H1 (cell line): ENCODE results near the gene ZMIZ1. TPM values are rescaled to one million over a fixed set of nuclear protein-coding genes. Genes with fewer than 3 reads are reported as not detected.
A peak's percentile ranks its signal among the peaks of the same experiment; 100 is the strongest.

ENCODE experiments used
- CTCF ChIA-PET: fragments of 300-600 bp; sonication (Branson Sonifier 250); formaldehyde crosslinking; loops from one replicate; lab custom pipeline; 2021; ENCODE audit not compliant: partially characterized antibody; lab: Charles Lee
- POLR2A ChIA-PET: fragments of 300-600 bp; sonication (Branson Sonifier 250); formaldehyde crosslinking; loops from one replicate; lab custom pipeline; 2021; ENCODE audit warnings: inconsistent platforms; ENCODE audit not compliant: partially characterized antibody; lab: Charles Lee
- DNase-seq, 2 experiments: peaks; one replicate each; pipeline versions ENCODE4 v3.0.0 to v3.0.0-alpha.2; 2010 to 2022; ENCODE audit warnings: low spot score in 2 of 2, low read depth in 1 of 2, mixed read lengths in 1 of 2
- FAIRE-seq: peaks from 2 replicates; lab custom pipeline; 2011; peaks lifted over from hg19 to GRCh38; lab: Jason Lieb, UNC
- H2AFZ ChIP-seq: 2 replicates; pipeline ENCODE4 v1.8.1; 2012; ENCODE audit warnings: low read length, inconsistent platforms
- H2AK5ac ChIP-seq: 2 replicates; pipeline ENCODE4 v1.6.1; 2013; ENCODE audit warnings: low read depth, low read length
- H2BK120ac ChIP-seq: replicated peaks from 2 replicates; pipeline ENCODE3; 2013; ENCODE audit warnings: low read depth, low read length, inconsistent platforms
- H2BK12ac ChIP-seq: 2 replicates; pipeline ENCODE4 v1.6.1; 2013; ENCODE audit warnings: low read depth, low read length
- H2BK15ac ChIP-seq: 2 replicates; pipeline ENCODE4 v1.6.1; 2013; ENCODE audit warnings: low read length
- H2BK20ac ChIP-seq: 2 replicates; pipeline ENCODE4 v1.6.1; 2013; ENCODE audit warnings: low read length
- H2BK5ac ChIP-seq: 2 replicates; pipeline ENCODE4 v1.6.1; 2013; ENCODE audit warnings: low read depth, low read length
- H3K14ac ChIP-seq: 2 replicates; pipeline ENCODE4 v1.6.1; 2013; ENCODE audit warnings: inconsistent platforms; ENCODE audit not compliant: insufficient read length
- H3K18ac ChIP-seq: 2 replicates; pipeline ENCODE4 v1.6.1; 2013; ENCODE audit warnings: low read length; ENCODE audit errors: extremely low read depth
- H3K23ac ChIP-seq: 2 replicates; pipeline ENCODE4 v1.6.1; 2013; ENCODE audit warnings: inconsistent platforms; ENCODE audit not compliant: insufficient read length
- H3K23me2 ChIP-seq: 2 replicates; pipeline ENCODE4 v1.6.1; 2013; ENCODE audit warnings: low read depth, low read length
- H3K27ac ChIP-seq: 2 replicates; pipeline ENCODE4 v1.6.1; 2011; ENCODE audit warnings: low read depth, low read length, inconsistent platforms
- H3K27me3 ChIP-seq, 4 experiments: replicated peaks in 1 of 4; 1 replicate in 1 of 4; 2 replicates in 3 of 4; pipeline versions ENCODE4 v1.6.1 to v1.8.1; 2011 to 2013; ENCODE audit warnings: low read length in 3 of 4, mild to moderate bottlenecking in 3 of 4, inconsistent platforms in 2 of 4, mixed read lengths in 2 of 4, moderate library complexity in 1 of 4; ENCODE audit not compliant: control insufficient read depth in 3 of 4, insufficient read depth in 3 of 4; ENCODE audit errors: extremely low read depth in 1 of 4
- H3K36me3 ChIP-seq, 4 experiments: 2 replicates each; pipeline versions ENCODE4 v1.6.1 to v1.8.1; 2011 to 2013; ENCODE audit warnings: mild to moderate bottlenecking in 4 of 4, low read length in 3 of 4, moderate library complexity in 2 of 4, control low read depth in 1 of 4, inconsistent platforms in 1 of 4; ENCODE audit not compliant: insufficient read depth in 4 of 4, control insufficient read depth in 2 of 4
- H3K4ac ChIP-seq: replicated peaks from 2 replicates; pipeline ENCODE3; 2013; ENCODE audit warnings: low read length, low read depth, mixed read lengths, inconsistent platforms; ENCODE audit not compliant: insufficient read length
- H3K4me1 ChIP-seq, 4 experiments: replicated peaks in 1 of 4; 1 replicate in 1 of 4; 2 replicates in 3 of 4; pipeline versions ENCODE4 v1.6.1 to v1.8.1; 2011 to 2013; ENCODE audit warnings: low read length in 3 of 4, inconsistent platforms in 2 of 4, mixed read lengths in 1 of 4; ENCODE audit not compliant: insufficient read depth in 4 of 4, control insufficient read depth in 3 of 4
- H3K4me2 ChIP-seq, 2 experiments: 2 replicates each; pipeline versions ENCODE4 v1.6.1 to v1.8.1; 2011 to 2013; ENCODE audit warnings: low read depth in 2 of 2, low read length in 2 of 2, control low read depth in 1 of 2, inconsistent platforms in 1 of 2, mild to moderate bottlenecking in 1 of 2; ENCODE audit not compliant: insufficient read depth in 1 of 2
- H3K4me3 ChIP-seq, 4 experiments: fragments of 200-600, 300-600 bp in 1 of 4; sonication (generic), shearing (Covaris generic), sonication (Bioruptor Twin) in 1 of 4; 2 replicates each; pipeline versions ENCODE4 v1.5.1 to v1.8.1; 2011 to 2016; ENCODE audit warnings: low read length in 4 of 4, low read depth in 3 of 4, control low read depth in 2 of 4, inconsistent platforms in 2 of 4, mild to moderate bottlenecking in 2 of 4, mixed read lengths in 1 of 4, moderate library complexity in 1 of 4; ENCODE audit not compliant: insufficient read depth in 2 of 4; ENCODE audit errors: extremely low read depth in 1 of 4
- H3K56ac ChIP-seq: replicated peaks from 2 replicates; pipeline ENCODE3; 2013; ENCODE audit warnings: low read depth, mild to moderate bottlenecking, mixed read lengths, low read length, inconsistent platforms; ENCODE audit not compliant: insufficient read length
- H3K79me1 ChIP-seq: 2 replicates; pipeline ENCODE4 v1.6.1; 2013; ENCODE audit warnings: low read depth, low read length, control low read depth
- H3K79me2 ChIP-seq, 2 experiments: 2 replicates each; pipeline versions ENCODE4 v1.6.1 to v1.8.1; 2012 to 2013; ENCODE audit warnings: low read length in 2 of 2, mild to moderate bottlenecking in 2 of 2, inconsistent platforms in 1 of 2; ENCODE audit not compliant: insufficient read depth in 2 of 2, control insufficient read depth in 1 of 2
- H3K9ac ChIP-seq, 4 experiments: replicated peaks in 1 of 4; 1 replicate in 1 of 4; 2 replicates in 3 of 4; pipeline versions ENCODE4 v1.6.1 to v1.8.1; 2011 to 2013; ENCODE audit warnings: low read depth in 3 of 4, low read length in 3 of 4, control low read depth in 2 of 4, mild to moderate bottlenecking in 2 of 4, moderate library complexity in 2 of 4, inconsistent platforms in 1 of 4; ENCODE audit errors: extremely low read depth in 1 of 4
- H3K9me3 ChIP-seq, 2 experiments: 2 replicates each; pipeline versions ENCODE4 v1.6.1 to v1.8.1; 2012 to 2013; ENCODE audit warnings: mild to moderate bottlenecking in 2 of 2, moderate library complexity in 2 of 2, control low read depth in 1 of 2, inconsistent platforms in 1 of 2, low read depth in 1 of 2, low read length in 1 of 2, mixed read lengths in 1 of 2; ENCODE audit not compliant: insufficient read depth in 2 of 2
- H4K20me1 ChIP-seq, 2 experiments: replicated peaks in 1 of 2; 2 replicates each; pipeline versions ENCODE3 to v1.8.1; 2011 to 2013; ENCODE audit warnings: inconsistent platforms in 2 of 2, low read length in 2 of 2, mild to moderate bottlenecking in 1 of 2; ENCODE audit not compliant: insufficient read depth in 2 of 2, control insufficient read depth in 1 of 2
- H4K5ac ChIP-seq: 2 replicates; pipeline ENCODE4 v1.6.1; 2013; ENCODE audit warnings: low read length, low read depth, mixed read lengths, inconsistent platforms; ENCODE audit not compliant: insufficient read length
- H4K8ac ChIP-seq: 2 replicates; pipeline ENCODE4 v1.8.0; 2013; ENCODE audit warnings: mild to moderate bottlenecking, moderate library complexity, low read length, inconsistent platforms; ENCODE audit not compliant: insufficient read depth; ENCODE audit errors: extremely low read depth
- H4K91ac ChIP-seq: replicated peaks from 2 replicates; pipeline ENCODE3; 2013; ENCODE audit warnings: low read length, mixed read lengths, inconsistent platforms; ENCODE audit not compliant: insufficient read length
- CEBPB ChIP-seq: IDR thresholded peaks from 2 replicates; pipeline ENCODE4 v1.6.1; 2012; ENCODE audit warnings: low read depth, low read length
- CREB1 ChIP-seq: IDR thresholded peaks from 2 replicates; pipeline ENCODE4 v1.6.1; 2012; ENCODE audit warnings: inconsistent platforms
- GABPA ChIP-seq: IDR thresholded peaks from 2 replicates; pipeline ENCODE4 v1.6.1; 2011; ENCODE audit warnings: mild to moderate bottlenecking, low read length, moderate library complexity, borderline replicate concordance; ENCODE audit not compliant: insufficient read depth
- NANOG ChIP-seq: IDR thresholded peaks from 2 replicates; pipeline ENCODE4 v1.6.1; 2011; ENCODE audit warnings: low read length, low read depth, mild to moderate bottlenecking, inconsistent platforms; ENCODE audit not compliant: insufficient read depth, poor library complexity, severe bottlenecking
- POU5F1 ChIP-seq: IDR thresholded peaks from 2 replicates; pipeline ENCODE4 v1.6.1; 2011; ENCODE audit warnings: low read depth, mild to moderate bottlenecking, low read length, moderate library complexity
- RAD21 ChIP-seq, 2 experiments: IDR thresholded peaks in 1 of 2; conservative IDR thresholded peaks in 1 of 2; 2 replicates each; pipeline ENCODE4 v1.6.1; 2011; ENCODE audit warnings: low read depth in 2 of 2, low read length in 2 of 2, improper control_type of control experiment in 1 of 2, inconsistent platforms in 1 of 2, mild to moderate bottlenecking in 1 of 2, moderate library complexity in 1 of 2
- RFX5 ChIP-seq: IDR thresholded peaks from 2 replicates; pipeline ENCODE4 v1.6.1; 2011; ENCODE audit warnings: low read depth, low read length, improper control_type of control experiment, borderline replicate concordance
- SAP30 ChIP-seq: fragments of 300-600 bp; sonication (generic); IDR thresholded peaks from 2 replicates; pipeline ENCODE4 v1.7.1; 2012; ENCODE audit warnings: low read length, moderate library complexity, mild to moderate bottlenecking, inconsistent platforms; ENCODE audit not compliant: insufficient read depth, insufficient replicate concordance
- SIRT6 ChIP-seq: IDR thresholded peaks from one replicate; pipeline ENCODE4 v1.7.1; 2012; ENCODE audit warnings: low read length, inconsistent platforms
- USF2 ChIP-seq: IDR thresholded peaks from 2 replicates; pipeline ENCODE4 v1.6.1; 2011; ENCODE audit warnings: low read length, improper control_type of control experiment
- YY1 ChIP-seq: IDR thresholded peaks from 2 replicates; pipeline ENCODE4 v1.6.1; 2011; ENCODE audit warnings: low read depth, mild to moderate bottlenecking, low read length
- WGBS, 2 experiments: shearing (Covaris generic) in 1 of 2; methylation state at CpG; one replicate each; pipeline versions ENCODE4 v1.1.6 to v1.1.7; 2013 to 2015; ENCODE audit warnings: low lambda C conversion rate in 2 of 2, mixed read lengths in 2 of 2, inconsistent platforms in 1 of 2, low coverage in 1 of 2, missing lambda C conversion rate in 1 of 2; ENCODE audit not compliant: insufficient replicate concordance in 2 of 2, insufficient coverage in 1 of 2, insufficient read length in 1 of 2; ENCODE audit errors: extremely low coverage in 1 of 2, missing lambda C conversion rate in 1 of 2; 5-methylcytosine and 5-hydroxymethylcytosine counted together
- polyA plus RNA-seq, 7 experiments: library from polyadenylated mRNA; depleted of rRNA in 3 of 7; stranded (reverse) in 5 of 7; unstranded in 2 of 7; fragments of >200 nt in 5 of 7; fragments of 200-250 nt in 2 of 7; gene quantifications; 1 replicate in 5 of 7; 2 replicates in 1 of 7; 4 replicates in 1 of 7; pipeline versions ENCODE4 v1.2.1 to v1.2.3, GENCODE V29; 2011 to 2013; ENCODE audit warnings: missing spikeins in 2 of 7, mixed read lengths in 2 of 7
- total RNA-seq: library from RNA; stranded (reverse); fragmentation: NEBNext Ultra II Directional; extraction: Animal tissue kit (Norgen Biotek cat#: 25700); gene quantifications from 2 replicates; pipeline ENCODE4 v1.2.1, GENCODE V29; 2021

The ZMIZ1 gene
- total and polyA plus RNA-seq, 2 of the 8 experiments (the other 6 are each of a cell fraction or from before 2014, with no cell fraction given): 8.1 to 28.0 TPM

GRCh38 chr10:79360499-79361342, 292.0 kb downstream of the ZMIZ1 start:
- H3K4me1 ChIP-seq: no peaks in the 10 kb centered on the region
- peaks cover 0 to 5% (median 0%) of the 10 kb centered on the region in 4 experiments; a peak in 1 of 8 replicates for H3K36me3 ChIP-seq
- H3K79me2 ChIP-seq: no peaks in the 10 kb centered on the region
- H3K9ac ChIP-seq: no peak overlapping the region
- ChIA-PET POLR2A (interaction anchor here (1.3 kb wide), 1 partner anchor 13 kb away, joined by 3 read pairs; the partner anchor contains the start of gene PPIF), CTCF (interaction anchor here (0.6 to 6.0 kb wide), 5 partner anchors 13 to 349 kb away, joined by 3 to 50 read pairs (median 5); partner anchors contain the start of gene PPIF)
- no peaks in the 10 kb centered on the region for H3K27me3 ChIP-seq
- H3K27ac ChIP-seq: no peak overlapping the region
- no peak overlapping the region for H3K4me2 ChIP-seq
- no peak overlapping the region for H2BK15ac ChIP-seq
- H3K23ac ChIP-seq: no peak overlapping the region
- no peaks in the 10 kb centered on the region; a peak in 1 of 4 replicates for H3K9me3 ChIP-seq
- H2BK20ac ChIP-seq: no peak overlapping the region
- H3K23me2 ChIP-seq: no peaks in the 10 kb centered on the region
- H4K20me1 ChIP-seq: no peaks in the 10 kb centered on the region
- H2BK12ac ChIP-seq: no peak overlapping the region
- H3K14ac ChIP-seq: no peak overlapping the region
- 82% methylated on average over 5 of the region's 5 CpGs; no CpG with 5 or more reads in 1 of the 2 experiments for WGBS, 2 experiments
- no peak overlapping the region for H2AFZ ChIP-seq
- no peak overlapping the region for H4K8ac ChIP-seq
- no peak overlapping the region for H4K5ac ChIP-seq
- no peak for FAIRE-seq
- H2BK5ac ChIP-seq: no peak overlapping the region
- no peak overlapping the region for H4K91ac ChIP-seq
- no peak overlapping the region for H3K4me3 ChIP-seq
- no peak overlapping the region for H2AK5ac ChIP-seq
- no peaks in the 10 kb centered on the region for H3K79me1 ChIP-seq
- H3K4ac ChIP-seq: no peak overlapping the region
- H3K56ac ChIP-seq: no peak overlapping the region
- H2BK120ac ChIP-seq: no peak overlapping the region
- H3K18ac ChIP-seq: no peak overlapping the region
- DNase-seq: peak in 1 of 2 experiments; percentile 41
- TF ChIP-seq YY1 (no peak), SIRT6 (no peak), NANOG (no peak), CEBPB (no peak), GABPA (no peak), POU5F1 (no peak), CREB1 (no peak), RAD21 (IDR thresholded peaks at IDR 0.05 in 1 of 2, conservative IDR thresholded peaks at IDR 0.05 in 1 of 2; ENCODE audit: low read depth in 2 of 2, low read length in 2 of 2) (no peak), USF2 (no peak), SAP30 (no peak), RFX5 (no peak)
